ENCODE data around the gene LTC4S.
A peak's percentile ranks its signal among the peaks of the same experiment; 100 is the strongest.
"Not testable (repeated sequence)": the region's sequence is repeated elsewhere in the genome, so short reads cannot be mapped to it uniquely, and the experiment has no call there.

The LTC4S gene

DNA sequence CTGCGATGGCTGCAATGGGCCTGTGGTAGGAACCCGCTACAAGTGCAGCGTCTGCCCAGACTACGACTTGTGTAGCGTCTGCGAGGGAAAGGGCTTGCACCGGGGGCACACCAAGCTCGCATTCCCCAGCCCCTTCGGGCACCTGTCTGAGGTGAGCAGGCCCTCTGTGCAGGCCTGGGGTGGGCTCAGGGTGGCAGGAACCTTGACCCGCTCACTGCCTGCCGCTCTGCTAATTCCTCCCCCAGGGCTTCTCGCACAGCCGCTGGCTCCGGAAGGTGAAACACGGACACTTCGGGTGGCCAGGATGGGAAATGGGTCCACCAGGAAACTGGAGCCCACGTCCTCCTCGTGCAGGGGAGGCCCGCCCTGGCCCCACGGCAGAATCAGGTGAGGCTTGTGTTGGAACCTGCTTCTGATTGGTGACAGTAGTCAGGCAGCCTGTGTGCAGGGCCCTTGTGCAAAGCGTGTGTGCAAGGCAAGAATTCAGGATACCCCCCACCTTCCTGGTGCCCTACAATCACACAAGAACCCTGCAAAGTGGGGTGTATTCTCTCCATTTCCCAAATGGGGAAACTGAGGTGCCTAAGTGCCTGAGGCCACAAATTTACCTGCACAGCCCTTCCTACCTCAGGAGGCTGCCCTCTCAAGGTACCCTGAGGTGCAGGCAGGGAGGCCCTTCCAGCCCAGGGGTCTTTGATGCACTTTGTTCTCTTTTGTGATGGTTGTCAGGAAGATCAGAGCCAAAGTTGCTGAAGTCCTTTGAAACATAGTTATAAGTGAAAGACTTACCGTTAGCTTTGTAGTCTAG lies 30.4 kb downstream of the LTC4S start:
- no peak for DNase-seq (ENCODE audit: low read depth in 1 of 2, low spot score in 1 of 2)

DNA sequence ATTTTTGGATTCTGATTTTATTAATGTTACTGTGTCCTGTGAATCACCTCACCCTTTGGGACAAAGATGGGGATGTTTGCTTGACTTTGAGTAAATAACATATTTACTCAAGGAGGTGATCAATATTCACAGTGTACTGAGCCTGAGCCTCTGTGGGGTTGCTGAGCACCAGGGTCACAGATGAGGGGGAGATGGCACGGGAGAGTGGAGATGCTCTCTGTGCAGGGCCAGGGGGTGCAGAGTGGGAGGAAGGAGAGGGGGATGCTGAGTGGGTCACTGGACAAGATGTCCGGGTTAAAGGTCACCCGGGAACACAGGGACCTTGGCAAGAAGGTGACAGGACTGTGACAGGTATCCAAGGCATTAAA lies 30.9 kb downstream of the LTC4S start:
- no peak for DNase-seq (ENCODE audit: low read depth in 1 of 2, low spot score in 1 of 2)

DNA sequence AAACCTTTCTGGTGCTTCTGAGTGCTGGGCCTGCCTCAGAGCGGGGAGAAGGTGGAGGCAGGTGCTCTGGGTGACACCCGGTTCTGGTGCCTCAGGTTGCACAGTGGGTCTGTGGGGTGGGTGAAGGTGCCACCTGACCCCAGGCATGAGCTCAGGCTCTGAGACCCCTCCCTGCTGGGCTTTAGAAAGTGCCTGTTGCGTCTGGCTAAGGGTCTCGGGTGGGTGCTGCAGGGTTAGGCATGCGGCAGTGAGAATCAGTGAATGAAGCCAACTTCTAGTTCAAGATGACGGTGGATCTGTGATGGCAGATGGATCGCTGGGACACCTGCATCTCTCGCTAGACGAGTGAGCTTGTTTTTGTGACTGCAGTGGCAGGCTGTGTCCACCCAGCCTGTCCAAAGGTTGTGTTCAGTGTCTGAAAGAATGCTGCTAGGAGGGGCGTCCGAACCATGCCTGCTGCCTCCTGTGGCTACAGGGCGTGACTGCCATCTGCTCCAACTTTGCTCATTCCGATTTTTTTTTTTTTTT lies 31.9 kb downstream of the LTC4S start:
- no peak for DNase-seq (ENCODE audit: low read depth in 1 of 2, low spot score in 1 of 2)

DNA sequence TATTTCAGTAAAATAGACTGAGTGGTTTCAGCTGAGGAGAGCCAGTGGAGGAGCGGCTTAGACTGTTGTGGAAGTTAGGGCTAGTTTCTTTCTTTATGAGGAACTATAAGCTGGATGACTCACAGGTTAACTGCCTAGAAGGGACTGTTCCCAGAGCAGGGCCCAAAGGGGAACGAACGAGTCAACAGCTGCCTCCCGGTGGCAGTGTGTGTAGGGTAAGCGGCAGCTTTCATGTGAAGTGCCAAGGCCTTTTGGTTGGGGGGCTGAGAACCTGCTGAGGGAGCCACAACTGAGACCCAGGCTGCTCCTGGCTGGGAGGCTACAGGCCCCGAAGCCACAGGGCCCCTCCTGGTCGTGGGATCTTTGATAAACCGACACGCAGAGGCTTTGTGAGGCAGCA lies 33.9 kb downstream of the LTC4S start:
- DNase-seq (ENCODE audit: low read depth in 1 of 2, low spot score in 1 of 2), result peak in 1 of 2 donors; percentile 59

DNA sequence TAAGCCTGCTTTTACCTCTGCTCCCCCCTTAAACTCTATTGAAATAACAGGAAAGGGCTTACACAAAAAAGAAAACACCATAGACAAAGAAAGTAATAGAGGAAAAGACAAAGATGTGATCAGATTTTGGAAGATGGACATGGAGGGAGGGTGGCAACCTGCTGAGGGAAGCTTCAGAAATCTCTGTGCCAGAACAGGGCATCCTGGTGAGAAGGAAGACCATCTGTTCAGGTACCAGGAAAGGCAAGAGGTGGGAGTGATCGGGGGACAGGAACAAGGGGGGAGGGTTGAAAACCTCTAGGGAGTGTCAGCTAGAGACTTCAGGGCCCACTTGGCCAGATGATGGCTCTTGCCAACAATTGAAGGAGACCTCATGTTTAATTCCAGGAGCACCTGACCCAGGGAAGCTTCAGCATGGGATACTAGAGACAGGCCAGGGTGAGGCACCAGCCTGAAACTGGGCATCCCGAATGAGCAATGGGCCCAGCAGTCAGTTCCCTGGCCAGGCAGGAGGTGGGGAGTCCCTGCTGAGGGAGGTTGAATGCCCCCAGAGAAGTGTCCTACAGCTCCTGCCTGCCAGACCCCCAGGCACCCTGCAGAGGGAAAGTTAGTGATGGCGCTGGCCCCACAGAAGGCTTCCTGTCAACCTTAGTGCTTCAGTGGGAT lies 35.1 kb downstream of the LTC4S start:
- DNase-seq (ENCODE audit: low read depth in 1 of 2, low spot score in 1 of 2), result no peak

DNA sequence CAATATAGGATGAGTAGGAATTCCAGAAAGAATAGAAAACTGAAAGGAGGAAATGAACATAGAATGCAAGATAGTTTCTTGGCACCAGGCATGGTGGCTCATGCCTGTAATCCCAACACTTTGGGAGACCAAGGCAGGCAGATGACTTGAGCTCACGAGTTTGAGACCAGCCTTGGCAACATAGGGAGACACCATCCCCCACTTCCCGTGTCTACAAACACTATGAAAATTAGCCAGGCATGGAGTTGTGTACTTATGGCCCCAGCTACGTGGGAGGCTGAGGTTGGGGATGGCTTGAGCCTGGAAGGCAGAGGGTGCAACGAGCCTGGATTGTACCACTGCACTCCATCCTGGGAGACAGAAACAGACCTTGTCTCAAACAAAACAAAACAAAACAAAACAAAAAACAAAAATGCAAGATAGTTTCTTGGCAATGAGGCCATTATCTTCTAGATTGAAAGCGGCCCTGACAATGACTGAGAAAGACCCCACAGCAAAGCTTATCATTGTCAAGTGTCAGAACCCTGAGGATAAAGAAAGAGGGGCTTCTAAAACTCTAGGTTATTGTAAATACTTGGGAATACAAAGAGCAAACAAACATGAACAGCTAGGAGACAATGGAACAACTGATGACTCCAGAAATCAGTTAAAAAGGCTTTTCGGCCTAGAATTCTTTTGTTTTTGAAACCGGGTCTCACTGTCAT lies 36.1 kb downstream of the LTC4S start:
- no peak for DNase-seq (ENCODE audit: low read depth in 1 of 2, low spot score in 1 of 2)

DNA sequence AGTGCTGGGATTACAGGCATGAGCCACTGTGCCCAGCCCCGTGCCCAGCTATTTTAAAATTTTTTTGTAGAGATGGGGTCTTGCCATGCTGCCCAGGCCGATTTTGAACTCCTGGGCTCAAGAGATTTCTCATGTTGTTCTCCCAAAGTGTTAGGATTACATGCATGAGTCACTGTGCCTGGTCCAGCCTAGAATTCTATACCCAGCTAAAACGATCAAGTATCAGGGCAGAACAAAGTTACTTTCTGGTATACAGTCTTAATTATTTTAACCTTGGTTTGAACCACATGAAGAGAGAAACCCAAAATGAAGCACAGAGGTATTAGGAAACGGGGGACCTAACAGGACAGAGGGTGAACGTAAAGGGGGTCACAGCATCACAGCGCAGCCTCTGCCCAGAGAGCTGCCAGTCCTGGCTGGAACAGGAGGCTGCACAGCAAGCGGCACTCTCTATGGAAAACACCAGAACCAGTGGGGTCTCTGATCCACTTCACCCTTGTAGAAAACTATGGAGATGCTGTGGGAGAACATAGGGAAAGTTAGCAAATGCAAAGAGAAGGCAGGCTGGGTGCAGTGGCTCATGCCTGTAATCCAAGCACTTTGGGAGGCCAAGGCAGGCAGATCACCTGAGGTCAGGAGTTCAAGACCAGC lies 37.2 kb downstream of the LTC4S start:
- DNase-seq (ENCODE audit: low read depth in 1 of 2, low spot score in 1 of 2), result no peak

DNA sequence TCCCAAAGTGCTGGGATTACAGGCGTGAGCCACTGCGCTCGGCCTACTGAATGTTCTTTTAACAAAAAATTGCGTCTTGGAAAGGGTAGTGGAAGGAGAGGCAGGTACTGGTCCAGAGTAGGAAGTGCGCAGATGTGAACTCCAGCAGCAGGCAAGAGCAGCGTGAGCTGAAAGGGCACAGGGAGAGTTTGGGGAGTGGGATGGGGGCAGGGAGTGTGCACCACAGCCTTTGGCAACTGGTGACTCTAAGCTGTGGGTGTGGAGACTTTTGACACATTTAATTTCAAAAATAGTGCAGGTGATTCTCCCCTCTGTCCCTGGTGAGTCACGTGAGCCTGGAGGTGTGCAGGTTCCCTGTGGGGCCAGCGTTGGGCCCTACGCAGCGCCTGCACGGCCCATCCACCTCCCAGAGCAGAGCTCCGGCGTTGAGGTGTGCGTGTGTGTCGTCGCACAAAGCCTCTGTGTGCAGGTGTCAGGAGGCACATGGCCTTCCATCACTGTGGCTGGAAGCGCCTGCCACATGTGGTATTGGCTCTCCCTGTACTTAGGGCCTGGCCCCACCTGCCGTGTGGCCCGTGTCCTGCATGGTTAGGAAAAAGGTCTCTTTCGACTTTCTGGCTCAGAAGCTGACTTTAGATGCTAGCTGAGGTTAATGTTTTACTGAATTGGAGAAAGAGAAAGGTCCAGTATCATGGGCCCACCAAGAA lies 38.4 kb downstream of the LTC4S start:
- DNase-seq (ENCODE audit: low read depth in 1 of 2, low spot score in 1 of 2), result no peak

DNA sequence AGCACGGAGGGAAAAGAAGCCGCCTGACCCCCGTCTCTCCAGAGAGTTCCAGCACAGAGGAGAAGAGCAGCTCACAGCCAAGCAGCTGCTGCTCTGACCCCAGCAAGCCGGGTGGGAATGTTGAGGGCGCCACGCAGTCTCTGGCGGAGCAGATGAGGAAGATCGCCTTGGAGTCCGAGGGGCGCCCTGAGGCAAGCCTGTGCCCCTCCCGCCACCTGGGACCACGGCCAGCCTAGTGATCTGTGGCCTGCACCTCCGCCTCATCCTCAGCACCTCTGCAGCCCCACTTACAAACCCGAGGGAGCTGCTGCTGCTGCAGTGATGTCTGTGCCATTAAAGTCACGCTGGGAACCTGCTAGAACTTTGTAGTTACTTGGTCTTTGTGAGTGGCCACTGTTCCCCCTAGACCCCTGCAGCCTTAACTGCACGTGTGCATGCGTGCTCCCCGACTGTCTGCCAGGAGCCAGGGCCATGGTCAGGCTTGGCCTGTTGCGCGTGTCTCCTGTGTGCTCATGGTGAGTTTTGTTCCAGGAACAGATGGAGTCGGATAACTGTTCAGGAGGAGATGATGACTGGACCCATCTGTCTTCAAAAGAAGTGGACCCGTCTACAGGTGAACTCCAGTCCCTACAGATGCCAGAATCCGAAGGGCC lies 39.4 kb downstream of the LTC4S start:
- DNase-seq (ENCODE audit: low read depth in 1 of 2, low spot score in 1 of 2), result no peak

DNA sequence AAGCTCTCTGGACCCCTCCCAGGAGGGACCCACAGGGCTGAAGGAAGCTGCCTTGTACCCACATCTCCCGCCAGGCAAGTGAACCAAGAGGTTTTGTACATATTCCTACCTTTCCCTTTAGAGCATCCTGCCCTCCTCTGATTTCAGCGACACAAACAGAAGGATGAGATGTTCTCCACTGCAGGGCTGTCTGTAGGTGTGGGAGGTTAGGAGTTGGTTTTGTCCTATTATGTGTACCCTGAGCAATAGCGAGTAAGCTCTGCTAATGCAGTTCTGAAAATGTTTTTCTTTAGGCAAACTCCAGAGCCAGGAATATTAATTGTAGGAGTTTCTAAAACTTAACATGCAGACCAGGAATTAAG lies 39.9 kb downstream of the LTC4S start:
- DNase-seq (ENCODE audit: low read depth in 1 of 2, low spot score in 1 of 2), result no peak

DNA sequence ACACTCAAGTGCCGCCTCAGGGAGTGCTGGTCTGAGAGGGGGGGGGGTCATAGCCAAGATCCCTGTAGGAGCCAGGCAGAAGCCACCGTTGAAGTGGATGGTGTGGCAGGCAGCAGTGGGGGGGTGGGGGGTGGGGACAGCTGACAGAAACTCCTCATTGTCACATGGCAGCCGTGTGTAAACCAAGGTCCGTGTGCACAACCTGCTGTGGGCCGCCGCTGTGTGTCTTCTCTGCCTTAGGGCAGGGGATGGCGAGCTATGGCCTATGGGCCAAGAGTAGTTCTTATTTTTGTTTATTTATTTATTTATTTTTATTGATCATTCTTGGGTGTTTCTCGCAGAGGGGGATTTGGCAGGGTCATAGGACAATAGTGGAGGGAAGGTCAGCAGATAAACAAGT lies 40.3 kb downstream of the LTC4S start:
- no peak for DNase-seq (ENCODE audit: low read depth in 1 of 2, low spot score in 1 of 2)

DNA sequence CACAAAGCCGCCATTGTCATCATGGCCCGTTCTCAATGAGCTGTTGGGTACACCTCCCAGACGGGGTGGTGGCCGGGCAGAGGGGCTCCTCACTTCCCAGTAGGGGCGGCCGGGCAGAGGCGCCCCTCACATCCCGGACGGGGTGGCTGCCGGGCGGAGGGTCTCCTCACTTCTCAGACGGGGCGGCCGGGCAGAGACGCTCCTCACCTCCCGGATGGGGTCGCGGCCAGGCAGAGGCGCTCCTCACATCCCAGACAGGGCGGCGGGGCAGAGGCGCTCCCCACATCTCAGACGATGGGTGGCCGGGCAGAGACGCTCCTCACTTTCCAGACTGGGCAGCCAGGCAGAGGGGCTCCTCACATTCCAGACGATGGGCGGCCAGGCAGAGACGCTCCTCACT lies 41.1 kb downstream of the LTC4S start:
- not testable (repeated sequence) for DNase-seq (ENCODE audit: low read depth in 1 of 2, low spot score in 1 of 2)

DNA sequence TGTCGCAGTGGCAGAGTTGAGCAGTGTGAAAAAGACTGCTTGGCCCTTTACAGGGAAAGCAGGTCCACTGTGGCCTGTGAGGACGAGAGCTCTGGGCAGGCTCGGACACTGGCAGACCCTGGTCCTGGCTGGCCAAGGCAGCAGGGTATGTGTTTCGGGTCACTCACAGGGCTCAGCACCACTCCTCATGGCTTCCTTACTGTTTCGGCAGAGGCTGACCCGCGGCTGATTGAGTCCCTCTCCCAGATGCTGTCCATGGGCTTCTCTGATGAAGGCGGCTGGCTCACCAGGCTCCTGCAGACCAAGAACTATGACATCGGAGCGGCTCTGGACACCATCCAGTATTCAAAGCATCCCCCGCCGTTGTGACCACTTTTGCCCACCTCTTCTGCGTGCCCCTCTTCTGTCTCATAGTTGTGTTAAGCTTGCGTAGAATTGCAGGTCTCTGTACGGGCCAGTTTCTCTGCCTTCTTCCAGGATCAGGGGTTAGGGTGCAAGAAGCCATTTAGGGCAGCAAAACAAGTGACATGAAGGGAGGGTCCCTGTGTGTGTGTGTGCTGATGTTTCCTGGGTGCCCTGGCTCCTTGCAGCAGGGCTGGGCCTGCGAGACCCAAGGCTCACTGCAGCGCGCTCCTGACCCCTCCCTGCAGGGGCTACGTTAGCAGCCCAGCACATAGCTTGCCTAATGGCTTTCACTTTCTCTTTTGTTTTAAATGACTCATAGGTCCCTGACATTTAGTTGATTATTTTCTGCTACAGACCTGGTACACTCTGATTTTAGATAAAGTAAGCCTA lies 42.6 kb downstream of the LTC4S start:
- peak; percentile 24 to 47 for DNase-seq (ENCODE audit: low read depth in 1 of 2, low spot score in 1 of 2)

DNA sequence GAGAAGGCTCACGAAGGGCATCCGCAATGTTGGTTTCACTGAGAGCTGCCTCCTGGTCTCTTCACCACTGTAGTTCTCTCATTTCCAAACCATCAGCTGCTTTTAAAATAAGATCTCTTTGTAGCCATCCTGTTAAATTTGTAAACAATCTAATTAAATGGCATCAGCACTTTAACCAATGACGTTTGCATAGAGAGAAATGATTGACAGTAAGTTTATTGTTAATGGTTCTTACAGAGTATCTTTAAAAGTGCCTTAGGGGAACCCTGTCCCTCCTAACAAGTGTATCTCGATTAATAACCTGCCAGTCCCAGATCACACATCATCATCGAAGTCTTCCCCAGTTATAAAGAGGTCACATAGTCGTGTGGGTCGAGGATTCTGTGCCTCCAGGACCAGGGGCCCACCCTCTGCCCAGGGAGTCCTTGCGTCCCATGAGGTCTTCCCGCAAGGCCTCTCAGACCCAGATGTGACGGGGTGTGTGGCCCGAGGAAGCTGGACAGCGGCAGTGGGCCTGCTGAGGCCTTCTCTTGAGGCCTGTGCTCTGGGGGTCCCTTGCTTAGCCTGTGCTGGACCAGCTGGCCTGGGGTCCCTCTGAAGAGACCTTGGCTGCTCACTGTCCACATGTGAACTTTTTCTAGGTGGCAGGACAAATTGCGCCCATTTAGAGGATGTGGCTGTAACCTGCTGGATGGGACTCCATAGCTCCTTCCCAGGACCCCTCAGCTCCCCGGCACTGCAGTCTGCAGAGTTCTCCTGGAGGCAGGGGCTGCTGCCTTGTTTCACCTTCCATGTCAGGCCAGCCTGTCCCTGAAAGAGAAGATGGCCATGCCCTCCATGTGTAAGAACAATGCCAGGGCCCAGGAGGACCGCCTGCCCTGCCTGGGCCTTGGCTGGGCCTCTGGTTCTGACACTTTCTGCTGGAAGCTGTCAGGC lies 43.6 kb downstream of the LTC4S start:
- no peak for DNase-seq (ENCODE audit: low read depth in 1 of 2, low spot score in 1 of 2)

DNA sequence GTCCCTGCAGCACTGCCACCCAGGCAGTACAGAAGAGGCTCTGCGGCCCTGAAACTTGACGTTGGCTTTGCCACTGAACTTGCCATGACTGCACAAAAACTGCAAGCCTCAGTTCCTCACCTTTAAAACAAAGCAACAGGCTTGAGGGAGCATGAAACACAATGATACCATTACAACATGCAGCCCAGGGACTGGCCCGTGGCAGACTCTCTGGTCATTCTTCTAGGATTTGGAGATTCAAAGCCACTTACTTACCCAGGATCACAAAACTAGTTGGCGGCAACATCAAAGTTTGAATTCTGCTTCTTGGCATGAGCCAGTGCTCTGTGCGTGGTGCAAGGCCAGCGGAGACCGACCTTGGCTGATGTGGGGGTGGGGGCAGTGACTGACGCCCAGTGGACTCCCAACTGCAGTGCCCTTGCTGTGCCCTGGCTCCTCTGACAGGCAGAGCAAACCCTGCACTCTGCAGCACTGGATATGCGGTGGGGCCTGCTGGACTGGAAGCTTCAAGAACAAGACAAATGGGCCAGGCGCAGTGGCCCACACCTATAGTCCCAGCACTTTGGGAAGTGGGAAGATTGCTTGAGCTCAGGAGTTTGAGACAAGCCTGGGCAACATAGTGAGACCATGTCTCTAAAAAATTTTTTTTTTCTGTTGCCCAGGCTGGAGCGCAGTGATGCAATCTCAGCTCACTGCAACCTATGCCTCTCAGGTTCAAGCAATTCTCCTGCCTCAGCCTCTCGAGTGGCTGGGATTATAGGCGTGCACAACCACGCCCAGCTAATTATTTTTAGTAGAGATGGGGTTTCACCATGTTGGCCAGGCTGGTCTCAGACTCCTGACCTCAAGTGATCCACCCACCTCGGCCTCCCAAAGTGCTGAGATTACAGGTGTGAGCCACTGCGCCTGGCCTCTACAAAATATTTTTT lies 45.8 kb downstream of the LTC4S start:
- DNase-seq (ENCODE audit: low read depth in 1 of 2, low spot score in 1 of 2), result no peak

DNA sequence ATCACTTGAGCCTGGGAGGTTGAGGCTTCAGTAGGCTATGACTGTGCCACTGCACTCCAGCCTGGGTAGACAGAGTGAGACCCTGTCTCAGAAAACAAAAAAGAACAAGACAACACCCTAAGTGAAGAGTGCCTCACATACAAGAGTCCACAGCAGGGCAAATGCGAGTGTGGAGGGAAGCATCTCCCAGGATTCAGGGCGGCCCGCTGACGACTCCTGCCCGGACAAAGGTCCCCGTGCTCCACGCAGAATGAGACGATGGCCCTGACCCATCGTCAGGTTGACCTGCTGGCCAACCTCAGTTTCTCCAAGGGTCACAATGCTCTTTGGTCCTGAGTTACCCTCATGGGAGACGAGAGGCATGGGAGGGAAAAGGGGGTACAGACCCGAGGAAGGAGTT lies 46.5 kb downstream of the LTC4S start:
- no peak for DNase-seq (ENCODE audit: low read depth in 1 of 2, low spot score in 1 of 2)

DNA sequence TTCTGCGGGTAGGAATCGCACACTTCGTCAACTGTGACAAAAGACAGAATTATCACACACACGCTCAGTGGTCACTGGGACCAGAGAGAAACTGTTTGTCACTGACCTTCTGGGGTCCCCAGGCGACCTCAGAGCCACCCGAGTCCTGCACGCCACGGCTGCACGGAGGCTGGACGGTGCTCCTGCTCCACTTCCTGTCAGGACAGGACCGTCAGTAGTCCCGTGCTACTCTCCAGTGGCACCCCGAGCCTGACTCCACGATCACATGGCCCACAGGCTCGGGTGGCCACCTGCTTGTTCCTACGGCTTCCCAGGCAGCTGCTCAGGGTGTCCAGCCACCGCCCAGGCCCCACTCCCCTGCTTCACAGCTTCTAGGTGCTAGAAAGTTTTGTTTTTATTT lies 47.0 kb downstream of the LTC4S start:
- no peak for DNase-seq (ENCODE audit: low read depth in 1 of 2, low spot score in 1 of 2)
